Peyer's patch (tissue), 4 donors: ENCODE measurements around the gene IFRD2.
A peak's percentile ranks its signal among the peaks of the same experiment; 100 is the strongest.

Experiments
- CTCF ChIP-seq, 6 experiments: fragments of 450-650 bp in 4 of 6; fragments of 200-600 bp in 2 of 6; sonication (generic) in 1 of 6; IDR thresholded peaks; one replicate each; pipeline ENCODE4 v1.5.1; 2017 to 2019; ENCODE audit warnings: antibody characterized with exemption in 6 of 6, mild to moderate bottlenecking in 3 of 6, moderate library complexity in 1 of 6
- POLR2A ChIP-seq, 2 donors: fragments of 450-650 bp; IDR thresholded peaks; one replicate each; pipeline ENCODE4 v1.5.1; 2017; ENCODE audit warnings: antibody characterized with exemption in 2 of 2, mild to moderate bottlenecking in 2 of 2, moderate library complexity in 2 of 2

- TF ChIP-seq CTCF (IDR thresholded peaks at IDR 0.05) (peak; percentile 94 to 100 (median 99)), POLR2A (IDR thresholded peaks at IDR 0.05) (peak; percentile 25 to 52)
These were observed 31.9 kb downstream of the IFRD2 start for GRCh38 chr3:50260027-50260941.
